Daoy (cell line): ENCODE results near the gene ANKRD28. TPM values are rescaled to one million over a fixed set of nuclear protein-coding genes. Genes with fewer than 3 reads are reported as not detected.

Experiments used
- DNase-seq: peaks from one replicate; pipeline ENCODE4 v3.0.0-alpha.2; 2015; ENCODE audit warnings: low read depth
- total RNA-seq: library from RNA; depleted of rRNA; stranded (reverse); fragments of >200 nt; shearing (Covaris generic); gene quantifications from 2 replicates; pipeline ENCODE4 v1.2.3, GENCODE V29; 2014

ANKRD28 gene
- total RNA-seq, 1 experiment from 2014 or later = 31.4 TPM

DNA sequence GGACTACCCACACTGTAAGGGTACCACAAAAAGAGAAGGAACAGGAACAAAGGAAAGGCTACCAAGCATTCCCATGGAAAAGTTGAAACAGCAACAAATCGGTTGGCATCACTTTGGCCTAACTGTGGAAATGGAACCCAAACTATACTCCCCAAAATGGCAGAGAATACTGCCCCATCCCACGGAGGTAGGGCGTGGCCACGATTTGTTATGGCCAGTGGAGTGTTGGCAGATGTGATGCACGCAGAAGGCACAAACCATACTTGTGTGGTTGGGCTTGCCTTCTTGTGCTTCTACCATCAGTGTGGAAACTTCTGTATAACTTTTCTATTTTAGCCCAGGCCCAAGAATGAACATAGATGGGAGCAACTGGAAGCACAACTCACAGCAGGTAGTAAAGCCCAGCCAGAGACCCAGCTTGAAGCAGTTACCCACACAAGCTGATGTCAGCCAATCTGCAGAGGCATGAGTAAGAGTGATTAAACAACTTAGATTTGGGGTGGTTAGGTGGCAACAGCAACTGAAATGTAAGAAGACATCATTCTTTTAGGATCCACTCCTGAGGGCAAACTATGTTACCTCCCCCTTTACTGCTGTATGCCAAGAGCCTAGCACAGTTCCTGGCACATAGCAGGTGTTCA, 132.1 kb downstream of the ANKRD28 start:
- DNase-seq = peak; percentile 7

GRCh38 chr3:15664144-15664543, 133.6 kb downstream of the ANKRD28 start:
- no peak for DNase-seq

DNA sequence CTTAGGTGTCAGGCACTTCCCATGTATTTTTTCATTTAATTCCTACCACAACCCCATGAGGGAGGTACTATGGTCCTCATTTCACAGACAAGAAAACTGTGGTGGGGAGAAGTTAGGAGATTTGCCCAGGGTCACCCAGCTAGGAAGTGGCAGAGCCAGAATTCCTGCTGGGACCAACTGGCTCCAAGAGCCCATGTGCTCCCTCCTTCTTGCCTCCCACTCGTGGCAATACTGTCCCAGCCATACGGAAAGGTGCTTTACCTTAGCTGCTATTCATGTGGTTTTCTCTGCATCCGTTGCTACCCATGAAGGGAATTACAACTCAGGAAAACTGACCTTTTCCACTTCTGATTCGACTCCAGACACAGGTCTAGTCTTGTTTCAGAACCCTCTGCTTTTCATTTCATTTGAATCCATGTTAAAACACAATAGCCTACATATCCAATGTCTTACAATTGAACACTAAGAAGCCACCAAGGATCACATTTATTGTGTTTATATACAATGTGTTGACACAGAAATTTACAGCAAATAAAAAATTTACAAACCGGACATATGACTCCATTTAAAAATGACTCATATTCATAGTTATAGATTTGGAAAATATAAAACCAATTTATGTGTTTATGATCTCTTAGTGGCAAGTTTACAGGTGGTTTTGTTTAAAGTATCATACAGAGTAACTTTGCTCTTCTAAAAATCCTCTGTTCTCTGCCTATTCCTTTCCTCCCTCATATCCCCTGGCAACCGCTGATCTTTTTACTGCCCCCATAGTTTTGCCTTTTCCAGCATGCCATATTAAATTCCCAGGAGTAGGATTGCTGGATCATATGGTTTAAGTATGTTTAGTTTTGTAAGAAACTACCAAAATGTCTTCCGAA, 137.5 kb downstream of the ANKRD28 start:
- DNase-seq = no peak

DNA sequence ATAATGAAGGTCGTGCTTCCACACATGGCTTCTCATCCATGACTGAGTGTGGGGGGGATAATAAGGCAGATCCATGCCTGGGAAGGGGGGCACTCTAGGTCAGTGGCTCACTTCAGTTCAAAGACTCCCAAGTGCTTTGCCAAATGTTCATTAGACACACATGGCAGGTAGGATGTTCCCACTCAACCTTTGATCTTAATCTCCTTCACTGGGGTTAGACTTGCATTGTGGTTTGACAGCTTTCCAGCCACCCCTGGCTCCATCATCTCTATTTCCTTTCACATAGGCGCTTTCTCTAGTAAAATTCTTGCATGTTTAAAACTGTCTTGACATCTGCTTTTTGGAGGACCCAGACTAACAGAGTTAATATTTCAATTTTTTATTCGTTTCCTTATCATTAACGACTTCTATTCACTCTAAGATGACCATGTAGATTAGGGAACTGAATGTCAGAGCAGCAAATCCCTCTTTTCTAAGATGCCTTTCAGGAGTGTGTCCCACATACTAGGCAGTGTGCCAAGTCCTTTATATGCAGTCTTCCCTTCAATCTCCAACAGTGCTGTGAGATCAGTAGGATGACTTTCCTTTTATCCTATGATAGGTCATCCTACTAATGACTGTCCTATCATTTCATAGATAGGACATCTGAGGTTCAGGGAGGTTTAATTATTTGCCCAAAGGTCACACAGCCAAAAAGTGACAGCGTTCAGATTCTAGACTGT, 138.4 kb downstream of the ANKRD28 start:
- no peak for DNase-seq

GRCh38 chr3:15657016-15657415, 140.8 kb downstream of the ANKRD28 start:
- DNase-seq = no peak

DNA sequence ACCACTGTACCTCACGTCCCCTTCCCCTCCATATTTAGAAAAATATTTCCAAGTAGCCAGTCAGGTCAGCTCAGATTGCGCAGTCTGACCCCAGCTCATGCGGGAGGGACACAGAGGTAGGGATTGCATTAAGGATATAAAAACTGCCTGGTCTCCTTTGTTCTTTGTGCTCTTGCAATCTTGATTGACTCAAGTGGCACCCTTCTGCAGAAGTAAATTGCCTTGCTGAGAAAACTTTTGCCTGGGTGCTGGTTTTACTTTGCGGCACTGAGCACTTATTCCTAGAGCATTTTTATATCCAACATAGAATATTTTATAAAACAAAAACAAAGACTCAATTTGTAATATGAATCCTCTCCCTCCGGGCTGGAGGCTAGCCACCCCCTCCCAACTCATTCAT, 141.4 kb downstream of the ANKRD28 start:
- no peak for DNase-seq

- no peak for DNase-seq
Measured at GRCh38 chr3:15654891-15655290, 142.9 kb downstream of the ANKRD28 start.

DNA sequence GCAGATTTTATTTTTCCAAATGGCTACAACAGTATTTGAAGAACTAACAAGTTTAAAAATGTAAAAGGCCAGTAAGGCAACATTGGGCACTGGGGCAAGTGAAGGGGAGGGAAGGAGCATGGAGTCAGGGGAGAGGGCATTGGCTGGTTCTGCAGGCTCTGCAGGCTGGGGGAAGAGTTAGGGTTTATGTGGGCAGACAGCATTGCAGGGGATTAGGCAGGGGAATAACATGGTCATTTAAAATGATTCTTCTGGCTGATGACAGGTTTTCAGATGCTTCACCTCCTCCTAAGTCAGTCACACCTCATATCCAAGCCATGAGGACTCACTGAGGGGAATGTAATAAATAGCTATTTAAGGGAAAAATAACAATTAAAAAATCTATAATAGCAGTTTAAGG, 143.7 kb downstream of the ANKRD28 start:
- DNase-seq = no peak

- DNase-seq = no peak
Measured at GRCh38 chr3:15653321-15653720, 144.5 kb downstream of the ANKRD28 start.

DNA sequence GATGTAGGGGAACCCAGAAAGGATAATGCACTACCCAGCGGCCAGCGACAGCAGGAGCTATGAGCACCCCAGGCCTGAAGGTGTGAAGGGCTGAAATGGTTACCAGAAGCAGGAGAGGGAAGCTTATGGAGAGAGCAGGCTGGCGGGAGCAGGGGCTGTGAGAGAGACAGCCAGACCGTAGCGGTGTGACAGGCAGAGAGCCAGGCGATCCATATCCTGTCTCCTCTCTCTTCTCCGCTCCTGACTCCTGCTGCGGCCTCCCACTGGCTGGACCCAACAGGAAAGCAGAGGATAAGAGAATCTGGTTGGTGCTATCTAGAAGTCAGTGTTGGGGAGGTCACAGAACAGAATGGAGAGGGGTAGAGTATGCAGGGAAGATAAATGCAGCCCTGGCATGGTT, 146.4 kb downstream of the ANKRD28 start:
- no peak for DNase-seq

DNA sequence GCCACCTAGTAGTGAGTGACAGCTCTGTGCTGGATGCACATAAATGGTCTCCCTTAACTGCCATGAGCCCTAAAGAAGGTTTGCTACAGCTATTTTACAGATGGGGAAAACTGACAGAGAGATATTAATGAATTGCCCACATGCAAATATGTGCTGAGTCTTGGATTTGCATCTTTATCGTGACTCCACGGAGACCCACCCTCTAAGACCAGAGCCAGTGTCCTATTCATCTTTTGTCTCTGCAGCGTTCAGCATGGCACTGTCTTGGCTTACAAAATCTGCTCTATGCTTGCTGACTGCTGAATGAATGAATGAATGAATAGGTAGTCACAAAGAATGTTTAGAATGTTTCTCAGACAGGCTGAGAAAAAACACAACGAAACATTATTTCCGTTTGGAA, 147.9 kb downstream of the ANKRD28 start:
- no peak for DNase-seq

DNA sequence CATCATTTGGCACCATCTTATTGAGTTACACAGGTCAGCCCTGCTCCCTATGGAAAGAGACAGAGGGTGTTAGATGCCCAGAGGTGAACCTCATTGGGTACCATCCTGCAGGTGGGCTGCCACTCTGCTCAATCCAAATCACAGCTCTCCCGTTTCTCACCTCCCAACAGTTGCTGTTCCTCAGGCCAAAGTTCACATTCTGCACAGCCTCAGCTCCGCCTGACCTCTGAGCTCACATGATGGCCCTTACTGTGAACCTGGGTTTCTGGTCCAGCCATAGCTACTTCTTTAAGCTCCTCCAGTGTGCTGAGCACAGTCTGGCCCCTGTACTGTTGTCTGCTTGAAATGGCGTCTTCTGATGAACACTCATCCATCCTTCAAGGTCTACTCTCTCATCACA, 148.4 kb downstream of the ANKRD28 start:
- no peak for DNase-seq

DNA sequence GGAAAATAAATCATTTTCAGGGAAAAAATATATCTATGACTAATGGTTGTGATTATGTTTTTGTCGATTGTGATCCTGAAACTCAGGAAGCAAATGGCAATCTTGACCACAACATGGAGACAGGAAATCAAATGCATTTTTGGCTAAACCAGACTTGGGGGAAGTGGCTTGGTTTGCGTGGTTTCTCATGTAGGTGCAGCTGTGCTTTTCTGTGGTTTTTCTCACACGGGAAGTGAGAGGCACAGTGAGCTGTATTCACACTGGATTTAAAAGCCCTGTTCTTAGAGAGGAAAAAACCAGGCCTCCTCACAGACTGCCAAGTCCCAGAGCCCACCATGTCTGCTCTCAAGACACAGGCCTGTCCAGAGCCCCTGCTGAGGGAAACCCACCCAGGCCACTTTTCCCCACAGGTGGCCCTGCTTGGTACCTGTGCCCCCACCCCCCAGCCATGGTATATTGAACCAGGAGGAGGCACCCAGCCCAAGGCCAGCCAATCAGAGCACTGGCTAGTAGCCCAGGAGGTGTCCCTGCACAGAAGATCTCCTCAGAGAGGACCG, 150.1 kb downstream of the ANKRD28 start:
- peak; percentile 91 for DNase-seq

DNA sequence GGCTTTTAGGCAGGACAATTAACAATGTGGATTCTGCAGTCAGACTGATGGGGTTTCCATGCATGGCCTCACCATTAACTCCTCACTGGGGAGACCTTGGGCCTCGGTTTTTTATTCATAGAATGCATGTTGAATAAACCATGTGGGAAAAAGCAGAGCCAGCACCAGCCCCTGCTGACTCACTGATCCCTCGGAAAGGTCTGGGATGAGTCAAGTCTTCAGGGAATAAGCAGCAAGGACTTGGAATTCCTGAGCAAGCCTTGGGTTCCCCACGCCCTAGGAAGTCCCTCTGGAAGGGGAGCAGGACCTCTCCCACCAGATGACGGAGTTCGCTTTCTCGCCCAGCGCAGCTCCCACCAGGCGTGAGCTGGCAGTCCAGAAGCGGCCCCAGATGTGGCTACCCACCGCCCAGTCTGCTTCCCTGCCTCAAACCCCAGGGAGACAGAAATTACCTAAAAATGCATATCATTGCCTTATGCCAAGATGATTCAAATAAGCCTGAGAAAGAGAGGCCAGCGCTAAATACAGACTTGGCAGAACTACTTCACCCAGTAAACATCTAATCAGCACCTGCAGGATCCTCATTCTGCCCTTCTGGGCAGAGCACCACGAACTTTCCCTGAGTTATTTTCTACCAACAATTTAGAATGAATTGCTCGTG, 150.8 kb downstream of the ANKRD28 start:
- peak; percentile 95 for DNase-seq

DNA sequence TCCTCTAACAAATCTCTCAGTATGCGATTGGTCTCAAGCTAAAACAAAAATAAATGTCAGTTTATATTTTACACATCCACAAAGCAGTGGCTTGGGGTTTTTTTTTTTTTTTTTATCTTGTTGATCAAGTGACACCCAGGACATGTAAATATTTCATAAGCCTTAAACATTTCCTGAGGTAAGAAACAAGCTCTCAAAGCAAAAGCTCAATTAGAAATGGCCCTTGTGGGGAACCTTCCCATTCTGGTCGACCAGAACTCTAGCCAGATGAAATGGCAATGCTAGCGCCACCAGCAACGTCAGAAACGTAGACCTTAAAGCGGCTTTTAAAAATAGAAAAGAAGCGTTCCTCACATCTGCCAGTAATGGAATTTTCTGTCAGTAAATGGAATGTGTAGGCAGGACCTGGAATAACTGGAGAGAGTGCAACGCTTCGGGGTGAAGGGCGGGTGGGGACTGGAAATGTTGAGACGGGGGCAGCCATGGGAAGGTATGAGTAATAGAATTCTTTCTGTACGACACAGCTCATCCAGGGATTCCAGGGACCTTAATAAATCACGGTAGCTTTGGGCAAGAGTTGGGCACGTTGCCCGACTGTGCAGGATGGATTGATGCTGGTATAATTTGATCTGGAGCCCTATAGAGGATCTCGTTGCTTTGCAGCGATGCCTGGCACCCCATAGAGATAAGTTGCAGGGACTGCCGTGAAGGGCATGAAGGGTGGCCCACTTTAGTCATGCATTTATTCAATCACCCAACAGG, 151.9 kb downstream of the ANKRD28 start:
- DNase-seq = peak; percentile 91

DNA sequence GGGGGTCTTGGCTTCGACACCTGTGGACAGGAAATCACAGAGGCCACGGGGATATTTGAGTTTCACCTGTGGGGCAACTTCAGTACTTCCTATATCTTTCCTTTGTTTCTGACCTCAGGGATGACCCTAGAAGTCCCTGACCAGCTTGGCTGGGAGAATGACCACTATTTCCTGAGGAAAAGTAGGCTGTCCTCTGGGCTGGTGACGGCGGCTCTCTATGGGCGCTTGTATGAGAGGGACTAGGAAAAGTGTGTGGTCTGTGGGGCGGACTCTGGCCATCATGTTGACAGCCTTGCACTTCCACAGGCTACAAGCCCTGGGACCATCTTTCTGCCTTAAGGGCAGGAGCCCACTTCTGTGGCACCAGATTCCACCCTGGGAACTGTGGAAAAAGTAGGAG, 152.5 kb downstream of the ANKRD28 start:
- DNase-seq = no peak

DNA sequence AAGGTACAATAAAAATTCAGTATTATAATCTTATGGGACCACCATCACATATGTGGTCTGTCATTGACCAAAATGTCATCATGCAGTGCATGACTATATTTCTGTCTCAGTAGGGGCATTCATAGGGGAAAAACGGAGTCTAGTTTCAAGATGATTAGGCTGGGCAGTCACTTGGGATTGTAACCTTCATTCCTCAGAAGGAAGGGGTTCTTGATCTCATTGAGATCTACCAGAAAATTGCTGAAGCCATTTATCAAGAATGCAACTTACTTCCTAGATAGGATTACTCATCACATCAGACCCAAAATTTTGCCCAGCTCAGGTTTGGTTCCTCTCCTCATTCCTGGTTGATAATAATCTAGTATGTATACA, 158.9 kb downstream of the ANKRD28 start:
- DNase-seq = no peak

DNA sequence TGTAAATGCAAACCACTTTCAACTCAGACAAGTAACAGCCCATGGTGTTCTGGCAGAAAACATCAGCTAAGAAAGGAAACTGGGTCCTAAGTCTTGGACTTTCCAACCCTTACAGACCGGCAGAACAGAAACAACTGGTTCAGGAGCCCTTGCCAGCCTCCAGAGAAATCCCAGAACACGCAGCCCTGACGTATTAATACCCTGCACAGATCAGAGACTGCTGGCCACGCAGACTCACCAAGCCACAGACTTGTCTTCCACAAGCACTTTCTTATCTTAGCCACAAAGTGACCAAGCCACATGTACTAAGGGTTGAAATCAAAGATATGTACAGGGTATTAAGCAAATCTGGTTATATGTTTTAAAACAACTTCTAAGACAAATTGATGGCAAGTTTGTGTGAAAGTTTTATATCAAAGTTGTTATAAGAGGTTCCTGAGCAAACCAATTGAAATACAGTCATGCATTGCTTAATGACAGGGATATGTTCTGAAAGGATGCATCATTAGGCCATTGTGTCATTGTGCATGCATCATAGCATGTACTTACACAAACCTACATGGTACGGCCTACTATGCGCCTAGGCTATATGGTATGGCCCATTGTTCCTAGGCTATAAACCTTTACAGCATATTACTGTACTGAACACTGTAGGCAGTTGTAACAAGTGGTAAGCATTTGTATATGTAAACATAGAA, 159.4 kb downstream of the ANKRD28 start:
- DNase-seq = no peak

DNA sequence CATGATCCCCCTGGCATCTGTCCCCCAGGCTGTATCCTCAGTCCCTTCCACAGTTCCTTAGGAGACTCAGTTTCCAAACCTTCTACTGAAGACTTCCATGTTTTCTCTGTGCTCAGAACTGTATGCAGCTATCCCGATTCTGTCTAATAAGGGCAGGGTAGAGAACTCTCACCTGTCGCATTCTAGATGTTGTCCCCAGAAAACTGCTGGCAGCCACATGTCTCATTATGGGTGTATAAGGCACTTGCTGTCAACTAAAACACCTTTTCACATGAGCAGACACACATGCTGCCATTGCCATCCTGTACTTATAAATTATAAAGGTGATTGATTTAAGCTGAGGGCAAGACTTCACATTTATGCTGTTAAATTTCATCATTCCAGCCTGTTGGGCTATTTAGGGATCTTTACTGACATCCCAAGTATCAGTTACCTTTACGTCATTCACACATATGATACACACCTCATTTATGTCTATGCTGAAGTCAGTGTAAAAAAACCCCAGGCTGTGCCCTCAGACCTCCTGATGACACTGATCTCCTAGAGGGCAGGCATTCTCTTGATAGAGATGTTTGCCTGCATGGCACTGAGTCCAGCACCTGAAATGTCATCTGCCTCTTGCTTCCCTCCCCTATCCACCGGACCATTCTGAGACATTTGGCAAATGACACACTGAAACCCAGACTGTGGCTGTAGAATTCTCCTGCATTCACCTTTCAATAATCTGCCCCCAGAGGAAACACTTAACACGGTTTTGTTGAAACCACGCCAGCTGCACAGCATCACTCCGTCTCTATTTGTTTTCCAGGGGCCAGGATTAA, 160.4 kb downstream of the ANKRD28 start:
- DNase-seq = peak; percentile 28
